DOHH2 (cell line): Measurements from ENCODE around the gene CREB5.

Source experiments
- H3F3A ChIP-seq: fragments of 200-600 bp; sonication (generic), shearing (Covaris generic); 2 replicates; pipeline ENCODE4 v1.6.0; 2016; ENCODE audit warnings: antibody characterized with exemption, mild to moderate bottlenecking; ENCODE audit not compliant: control insufficient read depth, insufficient read depth
- H3K27ac ChIP-seq: fragments of 200-600 bp; sonication (generic); 2 replicates; pipeline ENCODE4 v1.5.1; 2014; ENCODE audit warnings: low read depth, mild to moderate bottlenecking, low read length, moderate library complexity
- H3K27me3 ChIP-seq: fragments of 200-600 bp; sonication (generic); 2 replicates; pipeline ENCODE4 v1.6.1; 2014; ENCODE audit warnings: mild to moderate bottlenecking, low read length, mixed read lengths; ENCODE audit not compliant: control insufficient read depth
- H3K36me3 ChIP-seq: fragments of 200-600 bp; sonication (generic); 2 replicates; pipeline ENCODE4 v1.6.1; 2014; ENCODE audit warnings: mild to moderate bottlenecking, low read length, moderate library complexity, mixed read lengths; ENCODE audit not compliant: control insufficient read depth
- H3K4me1 ChIP-seq: fragments of 200-600 bp; sonication (generic); 2 replicates; pipeline ENCODE4 v1.6.1; 2014; ENCODE audit warnings: mild to moderate bottlenecking, low read length, mixed read lengths; ENCODE audit not compliant: control insufficient read depth
- H3K4me2 ChIP-seq: fragments of 200-600 bp; sonication (generic); 2 replicates; pipeline ENCODE4 v1.6.0; 2014; ENCODE audit warnings: mild to moderate bottlenecking, low read length, moderate library complexity
- H3K4me3 ChIP-seq: fragments of 200-600 bp; sonication (generic); 2 replicates; pipeline ENCODE4 v1.5.1; 2014; ENCODE audit warnings: mild to moderate bottlenecking, low read length, mixed read lengths
- H3K79me2 ChIP-seq: fragments of 200-600 bp; sonication (generic); 2 replicates; pipeline ENCODE4 v1.6.1; 2014; ENCODE audit warnings: mild to moderate bottlenecking, low read length, mixed read lengths; ENCODE audit not compliant: control insufficient read depth
- H3K9me2 ChIP-seq: fragments of 200-600 bp; sonication (generic); replicated peaks from 2 replicates; pipeline ENCODE4 v1.6.1; 2014; ENCODE audit warnings: mild to moderate bottlenecking, low read length, mixed read lengths; ENCODE audit not compliant: control insufficient read depth
- H3K9me3 ChIP-seq: fragments of 200-600 bp; sonication (generic); 2 replicates; pipeline ENCODE4 v1.6.1; 2014; ENCODE audit warnings: antibody characterized with exemption, low read length, mixed read lengths; ENCODE audit not compliant: control insufficient read depth, insufficient read depth
- H4K20me1 ChIP-seq: fragments of 200-600 bp; sonication (generic); 2 replicates; pipeline ENCODE4 v1.6.0; 2014; ENCODE audit warnings: low read depth, mild to moderate bottlenecking, antibody characterized with exemption, low read length, moderate library complexity; ENCODE audit not compliant: control insufficient read depth, insufficient read depth
- EZH2phosphoT487 ChIP-seq: fragments of 200-600 bp; sonication (generic); IDR thresholded peaks from 2 replicates; pipeline ENCODE4 v1.6.1; 2017; ENCODE audit warnings: borderline replicate concordance, mild to moderate bottlenecking, antibody characterized with exemption, low read length, moderate library complexity, mixed read lengths
- TF ChIP-seq, protein P1 (sequence below): fragments of 200-600 bp; sonication (generic); IDR thresholded peaks from one replicate; pipeline ENCODE4 v1.5.1; 2014; ENCODE audit warnings: antibody characterized with exemption, mild to moderate bottlenecking, low read depth, low read length; ENCODE audit not compliant: poor library complexity, severe bottlenecking

CREB5 gene

DNA sequence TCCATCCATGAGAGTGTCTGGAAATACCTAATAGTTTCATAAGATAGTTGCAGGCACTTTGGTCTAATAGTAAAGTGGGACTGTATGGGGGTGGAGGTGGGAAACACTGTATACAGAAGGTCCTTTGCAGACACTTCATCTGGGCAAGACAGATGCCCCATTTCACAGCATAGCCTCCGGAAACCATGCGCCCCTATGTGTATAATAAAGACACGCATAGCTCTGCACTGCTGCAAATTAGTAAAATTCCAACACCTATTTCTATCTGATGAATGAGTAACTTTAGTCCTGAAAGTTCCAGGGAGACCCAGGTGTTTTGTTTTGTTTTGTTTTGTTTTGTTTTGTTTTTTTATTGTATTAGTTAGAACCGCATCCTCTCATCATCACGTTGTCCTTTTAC lies 187.1 kb downstream of the CREB5 start:
- Histone ChIP-seq H3K4me2 (no peak overlapping the region), H3K27me3 (no peaks in the 10 kb centered on the region), H3K36me3 (peaks cover 7% of the 10 kb centered on the region), H3K27ac (no peak overlapping the region), H3K4me3 (no peak overlapping the region), H3K79me2 (peaks cover 7% of the 10 kb centered on the region; the same call in 1 of the 2 replicates), H3K9me2 (no peaks in the 10 kb centered on the region), H3K4me1 (peaks cover 3% of the 10 kb centered on the region; the same call in 1 of the 2 replicates), H3F3A (no peaks in the 10 kb centered on the region), H3K9me3 (peaks cover 9% of the 10 kb centered on the region; the same call in 1 of the 2 replicates), H4K20me1 (no peaks in the 10 kb centered on the region)
- TF ChIP-seq, protein P1, sequence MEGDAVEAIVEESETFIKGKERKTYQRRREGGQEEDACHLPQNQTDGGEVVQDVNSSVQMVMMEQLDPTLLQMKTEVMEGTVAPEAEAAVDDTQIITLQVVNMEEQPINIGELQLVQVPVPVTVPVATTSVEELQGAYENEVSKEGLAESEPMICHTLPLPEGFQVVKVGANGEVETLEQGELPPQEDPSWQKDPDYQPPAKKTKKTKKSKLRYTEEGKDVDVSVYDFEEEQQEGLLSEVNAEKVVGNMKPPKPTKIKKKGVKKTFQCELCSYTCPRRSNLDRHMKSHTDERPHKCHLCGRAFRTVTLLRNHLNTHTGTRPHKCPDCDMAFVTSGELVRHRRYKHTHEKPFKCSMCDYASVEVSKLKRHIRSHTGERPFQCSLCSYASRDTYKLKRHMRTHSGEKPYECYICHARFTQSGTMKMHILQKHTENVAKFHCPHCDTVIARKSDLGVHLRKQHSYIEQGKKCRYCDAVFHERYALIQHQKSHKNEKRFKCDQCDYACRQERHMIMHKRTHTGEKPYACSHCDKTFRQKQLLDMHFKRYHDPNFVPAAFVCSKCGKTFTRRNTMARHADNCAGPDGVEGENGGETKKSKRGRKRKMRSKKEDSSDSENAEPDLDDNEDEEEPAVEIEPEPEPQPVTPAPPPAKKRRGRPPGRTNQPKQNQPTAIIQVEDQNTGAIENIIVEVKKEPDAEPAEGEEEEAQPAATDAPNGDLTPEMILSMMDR = no peak
- no peak for TF ChIP-seq EZH2phosphoT487

DNA sequence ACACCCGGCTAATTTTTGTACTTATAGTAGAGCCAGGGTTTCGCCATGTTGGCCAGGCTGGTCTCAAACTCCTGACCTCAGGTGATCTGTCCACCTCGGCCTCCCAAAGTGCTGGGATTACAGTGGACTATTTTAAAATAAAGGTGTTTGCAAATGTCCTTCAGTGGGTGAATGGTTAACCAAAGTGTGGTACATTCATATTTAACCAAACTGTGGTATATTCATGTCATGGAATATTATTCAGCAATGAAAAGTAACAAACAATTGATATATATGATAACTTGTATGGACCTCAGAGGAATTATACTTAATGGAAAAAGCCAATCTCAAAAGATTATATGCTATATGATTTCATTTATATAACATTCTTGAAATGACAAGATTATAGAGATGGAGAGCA lies 190.0 kb downstream of the CREB5 start:
- no peak overlapping the region for H3K27ac ChIP-seq
- TF ChIP-seq, protein P1 = no peak
- no peak for TF ChIP-seq EZH2phosphoT487
- H3K36me3 ChIP-seq = peaks cover 4% of the 10 kb centered on the region
- H3K27me3 ChIP-seq = no peaks in the 10 kb centered on the region
- no peak overlapping the region for H3K4me2 ChIP-seq
- no peak overlapping the region for H3K4me3 ChIP-seq
- peaks cover 12% of the 10 kb centered on the region for H3K4me1 ChIP-seq
- no peaks in the 10 kb centered on the region for H4K20me1 ChIP-seq
- peaks cover 4% of the 10 kb centered on the region; the same call in 1 of the 2 replicates for H3K9me3 ChIP-seq
- H3K9me2 ChIP-seq = no peaks in the 10 kb centered on the region
- peaks cover 5% of the 10 kb centered on the region; the same call in 1 of the 2 replicates for H3K79me2 ChIP-seq
- no peaks in the 10 kb centered on the region for H3F3A ChIP-seq

DNA sequence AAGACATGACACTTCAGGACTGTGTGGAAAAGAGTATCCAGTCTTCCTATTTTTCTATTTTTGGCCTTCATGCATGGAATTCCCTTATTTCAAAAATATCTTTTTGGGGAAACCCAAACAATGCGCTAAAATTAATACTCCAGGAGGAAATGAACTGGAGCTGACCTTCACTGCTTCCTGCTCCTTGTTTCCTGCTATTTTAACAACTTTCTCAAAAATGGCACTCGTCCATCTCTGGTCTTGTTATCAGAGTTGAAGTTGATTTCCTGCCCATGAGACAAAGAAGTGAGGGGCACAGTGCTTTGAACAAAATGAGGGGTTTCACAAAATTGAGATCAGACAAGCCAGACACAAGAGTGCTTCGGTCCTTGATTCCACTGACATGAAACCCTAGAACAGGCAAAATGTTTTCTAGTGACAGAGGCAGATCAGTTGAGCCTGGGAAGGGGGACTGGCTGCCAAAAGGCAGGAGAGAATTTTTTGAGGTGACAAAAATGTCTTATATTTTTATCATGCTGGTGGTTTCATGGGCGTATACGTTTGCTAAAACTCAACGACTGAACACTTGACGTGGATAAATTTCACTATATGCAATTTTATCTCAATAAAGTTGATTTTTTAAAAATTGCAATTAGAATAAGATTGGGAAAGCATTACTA lies 193.2 kb downstream of the CREB5 start:
- no peaks in the 10 kb centered on the region for H3F3A ChIP-seq
- no peak for TF ChIP-seq EZH2phosphoT487
- no peak overlapping the region for H3K4me3 ChIP-seq
- peaks cover 13% of the 10 kb centered on the region for H3K79me2 ChIP-seq
- H3K27me3 ChIP-seq = no peaks in the 10 kb centered on the region
- peaks cover 9% of the 10 kb centered on the region for H3K4me1 ChIP-seq
- no peaks in the 10 kb centered on the region for H3K9me3 ChIP-seq
- no peaks in the 10 kb centered on the region for H3K36me3 ChIP-seq
- no peak overlapping the region for H3K27ac ChIP-seq
- H3K9me2 ChIP-seq = no peaks in the 10 kb centered on the region
- no peak overlapping the region for H3K4me2 ChIP-seq
- no peaks in the 10 kb centered on the region for H4K20me1 ChIP-seq

DNA sequence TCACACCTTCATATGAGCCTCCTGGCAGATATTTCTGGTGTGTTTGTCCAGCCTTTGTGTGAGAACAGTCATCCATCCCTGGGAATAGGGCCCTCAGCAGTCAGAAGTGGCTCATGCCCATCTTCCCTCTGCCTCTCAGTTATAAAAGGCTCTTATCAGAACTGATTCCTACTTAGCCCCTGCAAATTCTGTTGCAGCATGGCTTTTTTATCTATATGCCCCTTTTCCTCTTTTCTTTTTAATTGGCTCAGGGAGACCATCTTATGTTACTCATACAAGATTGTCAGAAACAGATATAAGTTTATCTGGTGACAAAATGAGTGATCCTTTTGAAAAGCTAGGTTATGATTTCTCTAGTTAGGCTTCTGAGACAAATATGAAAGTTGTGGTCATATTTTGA lies 194.1 kb downstream of the CREB5 start:
- peaks cover 9% of the 10 kb centered on the region for H3K4me1 ChIP-seq

More for the DNA sequence above, 194.1 kb downstream of the CREB5 start:
- Histone ChIP-seq H3K4me2 (no peak overlapping the region), H3F3A (no peaks in the 10 kb centered on the region), H4K20me1 (no peaks in the 10 kb centered on the region), H3K27me3 (no peaks in the 10 kb centered on the region), H3K4me3 (no peak overlapping the region), H3K79me2 (peaks cover 12% of the 10 kb centered on the region), H3K9me2 (no peaks in the 10 kb centered on the region), H3K27ac (no peak overlapping the region), H3K9me3 (no peaks in the 10 kb centered on the region), H3K36me3 (no peaks in the 10 kb centered on the region)
- TF ChIP-seq, protein P1 = no peak
- TF ChIP-seq EZH2phosphoT487 = no peak
